H9 (cell line): ENCODE measurements around the gene SCN7A. TPM values are rescaled to one million over a fixed set of nuclear protein-coding genes. Genes with fewer than 3 reads are reported as not detected.

Experiments used
- DNase-seq: peaks from one replicate; pipeline ENCODE4 v3.0.0-alpha.2; 2017
- H2AFZ ChIP-seq: one replicate; pipeline ENCODE4 v1.6.1; 2013; ENCODE audit warnings: mild to moderate bottlenecking, low read length, control low read depth, moderate library complexity
- H2AK5ac ChIP-seq: 2 replicates; pipeline ENCODE4 v1.6.1; 2013; ENCODE audit warnings: low read length, control low read depth, mixed read lengths; ENCODE audit not compliant: insufficient read length
- H2BK120ac ChIP-seq: one replicate; pipeline ENCODE4 v1.6.1; 2013; ENCODE audit warnings: low read depth, mild to moderate bottlenecking, low read length, control low read depth, inconsistent platforms; ENCODE audit not compliant: poor library complexity, severe bottlenecking
- H2BK12ac ChIP-seq: 2 replicates; pipeline ENCODE4 v1.6.1; 2013; ENCODE audit warnings: low read length, control low read depth, mixed read lengths, low read depth; ENCODE audit not compliant: insufficient read length
- H2BK15ac ChIP-seq: 2 replicates; pipeline ENCODE4 v1.6.1; 2013; ENCODE audit warnings: low read depth, low read length, control low read depth
- H2BK20ac ChIP-seq: one replicate; pipeline ENCODE4 v1.6.1; 2013; ENCODE audit warnings: low read depth, mild to moderate bottlenecking, low read length, control low read depth, inconsistent platforms; ENCODE audit not compliant: poor library complexity, severe bottlenecking
- H2BK5ac ChIP-seq: 2 replicates; pipeline ENCODE4 v1.6.1; 2013; ENCODE audit warnings: low read length, control low read depth, mixed read lengths; ENCODE audit not compliant: insufficient read length
- H3K14ac ChIP-seq: 2 replicates; pipeline ENCODE4 v1.6.1; 2013; ENCODE audit warnings: low read length, control low read depth; ENCODE audit not compliant: insufficient read depth
- H3K18ac ChIP-seq: 2 replicates; pipeline ENCODE4 v1.6.1; 2013; ENCODE audit warnings: low read depth, mild to moderate bottlenecking, mixed read lengths, low read length, control low read depth; ENCODE audit not compliant: insufficient read length
- H3K23ac ChIP-seq: 2 replicates; pipeline ENCODE4 v1.6.1; 2013; ENCODE audit warnings: low read length, control low read depth, mixed read lengths, low read depth; ENCODE audit not compliant: insufficient read length
- H3K23me2 ChIP-seq: 2 replicates; pipeline ENCODE4 v1.6.1; 2013; ENCODE audit warnings: low read depth, mild to moderate bottlenecking, mixed read lengths, low read length, control low read depth; ENCODE audit not compliant: insufficient read length, poor library complexity, severe bottlenecking
- H3K27ac ChIP-seq: 2 replicates; pipeline ENCODE4 v1.5.1; 2013; ENCODE audit warnings: low read length, control low read depth, mixed read lengths, low read depth; ENCODE audit not compliant: insufficient read length
- H3K27me3 ChIP-seq: 2 replicates; pipeline ENCODE4 v1.6.1; 2013; ENCODE audit warnings: low read length, control low read depth, inconsistent platforms; ENCODE audit not compliant: insufficient read depth
- H3K4ac ChIP-seq: 2 replicates; pipeline ENCODE4 v1.6.1; 2013; ENCODE audit warnings: low read depth, mild to moderate bottlenecking, control low read depth, inconsistent platforms, low read length, moderate library complexity
- H3K4me1 ChIP-seq: 2 replicates; pipeline ENCODE4 v1.6.1; 2013; ENCODE audit warnings: low read length, control low read depth, inconsistent platforms; ENCODE audit not compliant: insufficient read depth
- H3K4me2 ChIP-seq: 2 replicates; pipeline ENCODE4 v1.6.1; 2013; ENCODE audit warnings: low read length, control low read depth, mixed read lengths; ENCODE audit not compliant: insufficient read length, insufficient read depth
- H3K56ac ChIP-seq: 2 replicates; pipeline ENCODE4 v1.6.1; 2013; ENCODE audit warnings: low read depth, mild to moderate bottlenecking, mixed read lengths, low read length, control low read depth; ENCODE audit not compliant: insufficient read length
- H3K79me1 ChIP-seq: 2 replicates; pipeline ENCODE4 v1.6.1; 2013; ENCODE audit warnings: low read depth, mild to moderate bottlenecking, moderate library complexity, low read length, control low read depth, inconsistent platforms; ENCODE audit not compliant: insufficient read depth, poor library complexity, severe bottlenecking
- H3K79me2 ChIP-seq: 2 replicates; pipeline ENCODE4 v1.6.1; 2013; ENCODE audit warnings: low read length, control low read depth, inconsistent platforms; ENCODE audit not compliant: insufficient read depth
- H3K9ac ChIP-seq: 2 replicates; pipeline ENCODE4 v1.6.1; 2013; ENCODE audit warnings: low read length, control low read depth, mixed read lengths; ENCODE audit not compliant: insufficient read length; ENCODE audit errors: extremely low read depth
- H3K9me3 ChIP-seq: one replicate; pipeline ENCODE4 v1.6.1; 2013; ENCODE audit warnings: low read depth, low read length, inconsistent platforms; ENCODE audit not compliant: control insufficient read depth
- H3T11ph ChIP-seq: one replicate; pipeline ENCODE4 v1.6.1; 2013; ENCODE audit warnings: mild to moderate bottlenecking, low read length, control low read depth, inconsistent platforms
- H4K20me1 ChIP-seq: one replicate; pipeline ENCODE4 v1.6.1; 2013; ENCODE audit not compliant: control insufficient read depth, insufficient read length, insufficient read depth
- H4K5ac ChIP-seq: 2 replicates; pipeline ENCODE4 v1.6.1; 2013; ENCODE audit warnings: low read depth, mild to moderate bottlenecking, mixed read lengths, low read length, control low read depth; ENCODE audit not compliant: insufficient read length
- H4K8ac ChIP-seq: replicated peaks from 2 replicates; pipeline ENCODE4 v1.6.1; 2013; ENCODE audit warnings: low read length, control low read depth, mixed read lengths, low read depth; ENCODE audit not compliant: insufficient read length
- H4K91ac ChIP-seq: 2 replicates; pipeline ENCODE4 v1.6.1; 2013; ENCODE audit warnings: low read depth, mild to moderate bottlenecking, moderate library complexity, mixed read lengths, low read length, control low read depth; ENCODE audit not compliant: insufficient read length
- H3K27ac Mint-ChIP-seq, 3 experiments: 2 replicates in 2 of 3; 3 replicates in 1 of 3; pipeline ENCODE4 v1.8.0; 2020 to 2021; ENCODE audit warnings: mixed read lengths in 3 of 3, mild to moderate bottlenecking in 1 of 3, moderate library complexity in 1 of 3
- H3K27me3 Mint-ChIP-seq: 2 replicates; pipeline ENCODE4 v1.8.0; 2021; ENCODE audit warnings: low read depth, mild to moderate bottlenecking, moderate library complexity, mixed read lengths
- H3K36me3 Mint-ChIP-seq, 3 experiments: 2 replicates in 2 of 3; 3 replicates in 1 of 3; pipeline ENCODE4 v1.8.0; 2020 to 2021; ENCODE audit warnings: low read depth in 3 of 3, mixed read lengths in 3 of 3; ENCODE audit not compliant: insufficient read depth in 1 of 3
- H3K4me1 Mint-ChIP-seq, 2 experiments: 2 replicates each; pipeline ENCODE4 v1.8.0; 2020; ENCODE audit warnings: mixed read lengths in 2 of 2
- H3K4me3 Mint-ChIP-seq, 2 experiments: 2 replicates in 1 of 2; 3 replicates in 1 of 2; pipeline ENCODE4 v1.8.0; 2020 to 2021; ENCODE audit warnings: mild to moderate bottlenecking in 2 of 2, mixed read lengths in 2 of 2, moderate library complexity in 1 of 2
- H3K9me3 Mint-ChIP-seq, 2 experiments: 2 replicates in 1 of 2; 3 replicates in 1 of 2; pipeline ENCODE4 v1.8.0; 2020; ENCODE audit warnings: mild to moderate bottlenecking in 2 of 2, mixed read lengths in 2 of 2, moderate library complexity in 1 of 2
- WGBS: extraction: QIAGEN DNeasy Blood & Tissue Kit; methylation state at CpG from one replicate; pipeline ENCODE4 v1.1.7; 2013; ENCODE audit warnings: missing lambda C conversion rate, low lambda C conversion rate, mixed read lengths; ENCODE audit not compliant: insufficient read length; ENCODE audit errors: extremely low coverage; 5-methylcytosine and 5-hydroxymethylcytosine counted together
- total RNA-seq: library from RNA; stranded (reverse); gene quantifications from 2 replicates; pipeline ENCODE4 v1.2.1, GENCODE V29; 2021
- TF ChIP-seq, protein P1 (sequence below): fragments of 200-600 bp; sonication (generic); conservative IDR thresholded peaks from 3 replicates; pipeline ENCODE4 v1.8.0; 2021; ENCODE audit warnings: antibody characterized with exemption, mild to moderate bottlenecking

The SCN7A gene
- total RNA-seq, 1 experiment from 2014 or later: 0.07 TPM

- Mint-ChIP-seq H3K27me3 (no peaks in the 10 kb centered on the region), H3K27ac (peak overlapping the region; percentile 16 to 86 (median 17); a peak in 4 of 7 replicates), H3K9me3 (peaks cover 12 to 14% of the 10 kb centered on the region in 2 experiments; a peak in 3 of 5 replicates), H3K36me3 (peaks cover 5 to 20% (median 9%) of the 10 kb centered on the region in 3 experiments), H3K4me3 (no peak overlapping the region), H3K4me1 (peaks cover 8 to 12% of the 10 kb centered on the region in 2 experiments)
- Histone ChIP-seq H4K5ac (no peak overlapping the region), H3K27ac (no peak overlapping the region), H2BK5ac (no peak overlapping the region), H4K8ac (no peak overlapping the region), H3K79me2 (no peaks in the 10 kb centered on the region), H4K20me1 (no peaks in the 10 kb centered on the region), H2BK20ac (no peak overlapping the region), H4K91ac (no peak overlapping the region), H3K4ac (no peak overlapping the region), H3K4me2 (no peak overlapping the region), H3K23me2 (no peaks in the 10 kb centered on the region), H3K27me3 (no peaks in the 10 kb centered on the region), H3K9ac (no peak overlapping the region), H2BK12ac (no peak overlapping the region), H3K18ac (no peak overlapping the region), H2BK120ac (no peak overlapping the region), H3T11ph (no peak overlapping the region), H2BK15ac (no peak overlapping the region), H2AK5ac (no peak overlapping the region), H3K9me3 (no peaks in the 10 kb centered on the region), H2AFZ (no peak overlapping the region), H3K79me1 (no peaks in the 10 kb centered on the region), H3K23ac (no peak overlapping the region), H3K14ac (no peak overlapping the region), H3K4me1 (no peaks in the 10 kb centered on the region), H3K56ac (no peak overlapping the region)
- TF ChIP-seq, protein P1, sequence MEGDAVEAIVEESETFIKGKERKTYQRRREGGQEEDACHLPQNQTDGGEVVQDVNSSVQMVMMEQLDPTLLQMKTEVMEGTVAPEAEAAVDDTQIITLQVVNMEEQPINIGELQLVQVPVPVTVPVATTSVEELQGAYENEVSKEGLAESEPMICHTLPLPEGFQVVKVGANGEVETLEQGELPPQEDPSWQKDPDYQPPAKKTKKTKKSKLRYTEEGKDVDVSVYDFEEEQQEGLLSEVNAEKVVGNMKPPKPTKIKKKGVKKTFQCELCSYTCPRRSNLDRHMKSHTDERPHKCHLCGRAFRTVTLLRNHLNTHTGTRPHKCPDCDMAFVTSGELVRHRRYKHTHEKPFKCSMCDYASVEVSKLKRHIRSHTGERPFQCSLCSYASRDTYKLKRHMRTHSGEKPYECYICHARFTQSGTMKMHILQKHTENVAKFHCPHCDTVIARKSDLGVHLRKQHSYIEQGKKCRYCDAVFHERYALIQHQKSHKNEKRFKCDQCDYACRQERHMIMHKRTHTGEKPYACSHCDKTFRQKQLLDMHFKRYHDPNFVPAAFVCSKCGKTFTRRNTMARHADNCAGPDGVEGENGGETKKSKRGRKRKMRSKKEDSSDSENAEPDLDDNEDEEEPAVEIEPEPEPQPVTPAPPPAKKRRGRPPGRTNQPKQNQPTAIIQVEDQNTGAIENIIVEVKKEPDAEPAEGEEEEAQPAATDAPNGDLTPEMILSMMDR: no peak
- no peak for DNase-seq
- no CpG with 5 or more reads among the region's 3 CpGs for WGBS
These were observed 57.9 kb downstream of the SCN7A start for GRCh38 chr2:166436189-166436588.
